Measurements from ENCODE around the gene SPAST.
"Not testable (repeated sequence)": the region's sequence is repeated elsewhere in the genome, so short reads cannot be mapped to it uniquely, and the experiment has no call there.

Gene SPAST

DNA sequence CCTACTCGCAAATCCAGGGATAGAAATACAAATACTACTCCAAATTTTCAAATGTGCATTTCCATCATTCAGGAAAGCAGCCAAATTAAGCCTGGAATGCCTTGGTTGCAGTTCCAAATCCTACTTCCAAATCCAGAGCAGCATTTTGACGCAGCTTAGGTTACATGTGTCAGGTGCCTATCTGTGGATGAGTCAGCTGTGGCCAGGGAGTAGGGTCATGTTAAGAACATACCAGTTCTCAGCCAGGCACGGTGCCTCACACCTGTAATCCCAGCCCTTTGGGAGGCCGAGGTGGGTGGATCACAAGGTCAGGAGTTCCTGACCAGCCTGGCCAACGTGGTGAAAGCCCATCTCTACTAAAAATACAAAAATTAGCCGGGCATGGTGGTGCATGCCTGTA, 119.3 kb downstream of the SPAST start:
- Mint-ChIP-seq H3K9me3 (no peaks in the 10 kb centered on the region), H3K4me1 (no peaks in the 10 kb centered on the region), H3K27ac (no peak overlapping the region), H3K36me3 (ENCODE audit: low read depth) (peaks cover 35% of the 10 kb centered on the region), H3K27me3 (ENCODE audit: low read depth) (no peaks in the 10 kb centered on the region), H3K4me3 (no peak overlapping the region)
- TF ChIP-seq, protein P1, sequence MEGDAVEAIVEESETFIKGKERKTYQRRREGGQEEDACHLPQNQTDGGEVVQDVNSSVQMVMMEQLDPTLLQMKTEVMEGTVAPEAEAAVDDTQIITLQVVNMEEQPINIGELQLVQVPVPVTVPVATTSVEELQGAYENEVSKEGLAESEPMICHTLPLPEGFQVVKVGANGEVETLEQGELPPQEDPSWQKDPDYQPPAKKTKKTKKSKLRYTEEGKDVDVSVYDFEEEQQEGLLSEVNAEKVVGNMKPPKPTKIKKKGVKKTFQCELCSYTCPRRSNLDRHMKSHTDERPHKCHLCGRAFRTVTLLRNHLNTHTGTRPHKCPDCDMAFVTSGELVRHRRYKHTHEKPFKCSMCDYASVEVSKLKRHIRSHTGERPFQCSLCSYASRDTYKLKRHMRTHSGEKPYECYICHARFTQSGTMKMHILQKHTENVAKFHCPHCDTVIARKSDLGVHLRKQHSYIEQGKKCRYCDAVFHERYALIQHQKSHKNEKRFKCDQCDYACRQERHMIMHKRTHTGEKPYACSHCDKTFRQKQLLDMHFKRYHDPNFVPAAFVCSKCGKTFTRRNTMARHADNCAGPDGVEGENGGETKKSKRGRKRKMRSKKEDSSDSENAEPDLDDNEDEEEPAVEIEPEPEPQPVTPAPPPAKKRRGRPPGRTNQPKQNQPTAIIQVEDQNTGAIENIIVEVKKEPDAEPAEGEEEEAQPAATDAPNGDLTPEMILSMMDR (IDR thresholded peaks at IDR 0.05; ENCODE audit: unreplicated experiment in 3 of 3) = no peak

DNA sequence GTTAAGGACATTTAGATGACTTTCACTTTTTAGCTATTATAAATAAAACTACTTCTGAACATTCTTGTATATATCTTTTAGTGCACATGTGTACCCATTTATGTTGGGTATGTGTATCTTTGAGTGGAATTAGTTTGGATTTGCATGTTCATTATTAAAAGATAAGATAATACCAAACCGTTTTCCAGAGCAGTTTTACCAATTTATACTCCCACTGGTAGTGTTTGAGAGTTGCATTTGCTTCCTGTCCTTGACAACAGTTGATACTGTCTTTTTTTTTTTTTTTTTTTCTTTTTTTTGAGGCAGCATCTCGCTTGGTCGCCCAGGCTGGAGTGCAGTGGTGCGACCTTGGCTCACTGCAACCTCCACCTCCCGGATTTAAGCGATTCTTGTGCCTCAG, 125.7 kb downstream of the SPAST start:
- no peaks in the 10 kb centered on the region for H3K27me3 Mint-ChIP-seq (ENCODE audit: low read depth)
- H3K4me3 Mint-ChIP-seq = no peak overlapping the region
- H3K27ac Mint-ChIP-seq = no peak overlapping the region

DNA sequence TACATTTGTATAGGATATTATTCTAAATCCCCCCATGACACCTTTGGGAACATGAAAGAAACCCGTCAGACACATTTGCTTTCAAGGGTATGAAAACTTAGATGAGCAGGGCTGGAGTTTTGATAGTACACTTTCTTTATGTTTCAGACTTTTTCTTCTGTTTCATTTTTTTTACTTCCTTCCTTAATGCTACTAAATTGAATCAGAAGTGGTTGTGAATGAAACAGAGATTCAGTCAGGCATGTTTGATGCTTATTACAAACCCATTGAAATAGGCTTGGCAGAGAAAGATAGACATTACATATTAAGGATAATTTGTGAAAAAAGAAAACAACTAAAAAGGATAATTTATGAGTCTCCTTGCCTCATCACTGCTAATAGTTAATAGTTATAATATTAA, 129.1 kb downstream of the SPAST start:
- TF ChIP-seq, protein P1 (IDR thresholded peaks at IDR 0.05; ENCODE audit: unreplicated experiment in 3 of 3) = no peak
- Mint-ChIP-seq H3K4me1 (no peaks in the 10 kb centered on the region), H3K36me3 (ENCODE audit: low read depth) (peaks cover 25% of the 10 kb centered on the region), H3K4me3 (no peak overlapping the region), H3K9me3 (no peaks in the 10 kb centered on the region), H3K27me3 (ENCODE audit: low read depth) (no peaks in the 10 kb centered on the region), H3K27ac (no peak overlapping the region)

More for the DNA sequence above, 125.7 kb downstream of the SPAST start:
- H3K9me3 Mint-ChIP-seq = no peaks in the 10 kb centered on the region
- peaks cover 39% of the 10 kb centered on the region for H3K36me3 Mint-ChIP-seq (ENCODE audit: low read depth)
- TF ChIP-seq, protein P1 (IDR thresholded peaks at IDR 0.05; ENCODE audit: unreplicated experiment in 3 of 3) = no peak
- no peaks in the 10 kb centered on the region for H3K4me1 Mint-ChIP-seq

DNA sequence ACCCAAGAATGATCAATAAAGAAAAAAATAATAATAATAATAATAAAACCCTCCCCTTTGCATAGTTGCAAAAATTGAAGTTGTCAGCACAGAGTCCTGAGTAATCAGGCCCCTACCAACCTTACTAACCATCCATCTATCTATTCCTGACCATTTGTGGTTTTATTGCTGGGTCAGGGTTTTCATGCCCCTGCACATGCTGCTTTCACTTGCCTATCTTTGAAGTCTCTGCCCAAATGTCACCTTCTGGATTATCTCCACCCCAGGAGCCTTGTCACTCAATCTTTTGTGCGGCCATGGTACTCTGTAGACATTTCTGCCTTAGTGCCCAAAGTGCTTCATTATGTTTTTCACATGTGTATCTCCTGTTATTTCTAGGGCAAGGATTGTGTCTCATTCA, 137.5 kb downstream of the SPAST start:
- no peaks in the 10 kb centered on the region for H3K27me3 Mint-ChIP-seq (ENCODE audit: low read depth)
- no peaks in the 10 kb centered on the region for H3K9me3 Mint-ChIP-seq
- no peak overlapping the region for H3K27ac Mint-ChIP-seq
- H3K36me3 Mint-ChIP-seq (ENCODE audit: low read depth) = peaks cover 47% of the 10 kb centered on the region
- H3K4me3 Mint-ChIP-seq = no peak overlapping the region
- H3K4me1 Mint-ChIP-seq = no peaks in the 10 kb centered on the region
- TF ChIP-seq, protein P1 (IDR thresholded peaks at IDR 0.05; ENCODE audit: unreplicated experiment in 3 of 3) = no peak

DNA sequence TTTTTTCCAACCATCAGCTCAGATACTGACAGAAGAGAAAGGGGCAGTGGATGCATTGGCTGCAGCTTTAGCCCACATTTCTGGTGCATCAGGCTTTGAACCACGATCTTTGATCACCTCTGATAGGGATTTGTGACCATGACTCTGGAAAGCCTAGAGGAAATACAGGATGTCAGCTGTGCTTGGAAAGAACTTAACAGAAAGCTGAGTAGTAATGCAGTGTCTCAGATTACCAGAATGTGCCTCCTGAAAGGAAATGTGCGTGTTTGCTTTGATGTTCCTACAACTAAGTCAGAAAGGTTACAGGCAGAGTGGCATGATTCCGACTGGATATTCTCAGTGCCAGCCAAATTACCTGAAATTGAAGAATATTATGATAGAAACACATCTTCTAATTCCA, 140.1 kb downstream of the SPAST start:
- not testable (repeated sequence) for H3K9me3 Mint-ChIP-seq; H3K27ac Mint-ChIP-seq; H3K4me1 Mint-ChIP-seq; H3K27me3 Mint-ChIP-seq (ENCODE audit: low read depth); H3K4me3 Mint-ChIP-seq
- H3K36me3 Mint-ChIP-seq (ENCODE audit: low read depth) = peaks cover 45% of the 10 kb centered on the region
